Activated CD4-positive, alpha-beta T cell treated with anti-CD3 and anti-CD28 coated beads, Interleukin-2, Interleukin-6, amounts not matched to agents 100 ng/mL and 50 ng/mL, durations not matched to agents 16 hours and 8 hours (primary cell): ENCODE data around the gene IGSF11.
"Not testable (repeated sequence)": the region's sequence is repeated elsewhere in the genome, so short reads cannot be mapped to it uniquely, and the experiment has no call there.

Source experiments
- DNase-seq: peaks from one replicate; pipeline ENCODE4 v3.0.0-alpha.2; 2020

IGSF11 gene

GRCh38 chr3:118988198-118989130 is 46.2 kb downstream of the IGSF11 start:
- no peak for DNase-seq

- no peak for DNase-seq
Measured at GRCh38 chr3:118987477-118987876, 47.2 kb downstream of the IGSF11 start.

- DNase-seq = no peak
Measured at GRCh38 chr3:118986734-118987133, 47.9 kb downstream of the IGSF11 start.

- peak; percentile 34 for DNase-seq
Measured at GRCh38 chr3:118984699-118985098, 49.9 kb downstream of the IGSF11 start.

GRCh38 chr3:118981494-118982134 is 53.0 kb downstream of the IGSF11 start:
- no peak for DNase-seq

- peak; percentile 15 for DNase-seq
Measured at GRCh38 chr3:118980832-118981231, 53.8 kb downstream of the IGSF11 start.

- no peak for DNase-seq
Measured at GRCh38 chr3:118978393-118978758, 56.3 kb downstream of the IGSF11 start.

- DNase-seq = no peak
Measured at GRCh38 chr3:118977671-118978392, 56.8 kb downstream of the IGSF11 start.

- DNase-seq = no peak
Measured at GRCh38 chr3:118977118-118977517, 57.5 kb downstream of the IGSF11 start.

GRCh38 chr3:118975476-118975875 is 59.2 kb downstream of the IGSF11 start:
- not testable (repeated sequence) for DNase-seq

GRCh38 chr3:118974356-118975097 is 60.1 kb downstream of the IGSF11 start:
- DNase-seq = no peak

GRCh38 chr3:118973050-118973449 is 61.6 kb downstream of the IGSF11 start:
- DNase-seq = no peak

- DNase-seq = no peak
Measured at GRCh38 chr3:118970819-118971218, 63.8 kb downstream of the IGSF11 start.

- DNase-seq = no peak
Measured at GRCh38 chr3:118968640-118969039, 66.0 kb downstream of the IGSF11 start.

GRCh38 chr3:118968111-118968510 is 66.5 kb downstream of the IGSF11 start:
- no peak for DNase-seq

- DNase-seq = no peak
Measured at GRCh38 chr3:118966700-118967099, 67.9 kb downstream of the IGSF11 start.

- no peak for DNase-seq
Measured at GRCh38 chr3:118963711-118964110, 70.9 kb downstream of the IGSF11 start.

- DNase-seq = no peak
Measured at GRCh38 chr3:118960876-118961450, 73.7 kb downstream of the IGSF11 start.

- peak; percentile 42 for DNase-seq
Measured at GRCh38 chr3:118955914-118956556, 78.6 kb downstream of the IGSF11 start.

GRCh38 chr3:118951089-118951488 is 83.6 kb downstream of the IGSF11 start:
- no peak for DNase-seq

- peak; percentile 22 for DNase-seq
Measured at GRCh38 chr3:118949113-118949760, 85.4 kb downstream of the IGSF11 start.
